Measurements from ENCODE around the gene ZSCAN5C.

DNA sequence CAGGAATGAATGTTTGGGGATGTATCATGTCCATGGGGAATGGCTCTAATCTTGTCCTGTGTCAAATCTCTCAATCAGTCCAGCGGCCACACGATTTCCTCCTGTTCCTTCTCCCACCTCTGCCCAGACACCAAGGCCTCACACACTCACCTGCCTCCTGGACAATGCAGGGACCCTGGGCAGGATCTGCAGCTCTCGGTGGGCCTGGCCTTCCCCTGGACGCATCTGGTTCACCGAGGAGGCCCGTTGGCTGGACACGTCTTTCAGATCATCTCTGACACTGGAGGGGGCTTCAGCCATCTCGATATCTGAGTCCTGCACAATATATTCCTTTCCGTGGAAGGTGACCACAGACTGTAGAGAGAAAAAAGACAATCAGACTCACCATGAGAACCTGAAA is 21.4 kb downstream of the ZSCAN5C start:
- TF ChIP-seq, protein P1, sequence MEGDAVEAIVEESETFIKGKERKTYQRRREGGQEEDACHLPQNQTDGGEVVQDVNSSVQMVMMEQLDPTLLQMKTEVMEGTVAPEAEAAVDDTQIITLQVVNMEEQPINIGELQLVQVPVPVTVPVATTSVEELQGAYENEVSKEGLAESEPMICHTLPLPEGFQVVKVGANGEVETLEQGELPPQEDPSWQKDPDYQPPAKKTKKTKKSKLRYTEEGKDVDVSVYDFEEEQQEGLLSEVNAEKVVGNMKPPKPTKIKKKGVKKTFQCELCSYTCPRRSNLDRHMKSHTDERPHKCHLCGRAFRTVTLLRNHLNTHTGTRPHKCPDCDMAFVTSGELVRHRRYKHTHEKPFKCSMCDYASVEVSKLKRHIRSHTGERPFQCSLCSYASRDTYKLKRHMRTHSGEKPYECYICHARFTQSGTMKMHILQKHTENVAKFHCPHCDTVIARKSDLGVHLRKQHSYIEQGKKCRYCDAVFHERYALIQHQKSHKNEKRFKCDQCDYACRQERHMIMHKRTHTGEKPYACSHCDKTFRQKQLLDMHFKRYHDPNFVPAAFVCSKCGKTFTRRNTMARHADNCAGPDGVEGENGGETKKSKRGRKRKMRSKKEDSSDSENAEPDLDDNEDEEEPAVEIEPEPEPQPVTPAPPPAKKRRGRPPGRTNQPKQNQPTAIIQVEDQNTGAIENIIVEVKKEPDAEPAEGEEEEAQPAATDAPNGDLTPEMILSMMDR (optimal IDR thresholded peaks at IDR 0.05 in 1 of 3, IDR thresholded peaks at IDR 0.05 in 1 of 3, conservative IDR thresholded peaks at IDR 0.05 in 1 of 3; ENCODE audit: extremely low read depth in 1 of 3, insufficient read depth in 2 of 3, low read length in 3 of 3): no peak
- TF ChIP-seq EZH2 (IDR thresholded peaks at IDR 0.05; ENCODE audit: low read length): no peak
